Suppressor macrophage treated with lipopolysaccharide for 1 hour (primary cell): ENCODE results near the gene CD4.

Experiments used
- DNase-seq, 3 donors: peaks; one replicate each; pipeline ENCODE4 v3.0.0-alpha.2; 2020 to 2022

Gene CD4

GRCh38 chr12:6765634-6766581 is 23.4 kb upstream of the CD4 start, which contains the start of gene PTMS:
TSS of gene PTMS (plus strand) at chr12:6766363. CDS start at chr12:6766706, 343 bp downstream.
- peak; percentile 60 to 88 (median 76) for DNase-seq

GRCh38 chr12:6766651-6767349 is 22.5 kb upstream of the CD4 start:
- DNase-seq, result peak; percentile 73 to 92 (median 84)

GRCh38 chr12:6767353-6768319 is 21.7 kb upstream of the CD4 start:
- no peak for DNase-seq

GRCh38 chr12:6768437-6768914 is 20.9 kb upstream of the CD4 start:
- DNase-seq, result no peak

GRCh38 chr12:6768990-6769389 is 20.3 kb upstream of the CD4 start:
- no peak for DNase-seq

- no peak for DNase-seq
These were observed 19.7 kb upstream of the CD4 start for GRCh38 chr12:6769666-6770065.

GRCh38 chr12:6770094-6770493 is 19.2 kb upstream of the CD4 start:
- DNase-seq, result no peak

- DNase-seq, result no peak
These were observed 18.7 kb upstream of the CD4 start for GRCh38 chr12:6770600-6770999.

GRCh38 chr12:6771091-6771495 is 18.2 kb upstream of the CD4 start:
- DNase-seq, result peak; percentile 78 to 80 (median 78)

GRCh38 chr12:6771509-6772330 is 17.6 kb upstream of the CD4 start:
- no peak for DNase-seq

GRCh38 chr12:6772331-6772695 is 17.0 kb upstream of the CD4 start, which contains the start of gene LAG3:
TSS of gene LAG3 (plus strand) at chr12:6772520. CDS start at chr12:6772853, 333 bp downstream.
- DNase-seq, result peak in 2 of 3 donors; percentile 45 to 69

GRCh38 chr12:6772726-6773589 is 16.4 kb upstream of the CD4 start:
- DNase-seq, result no peak

- DNase-seq, result peak in 1 of 3 donors; percentile 38
These were observed 15.6 kb upstream of the CD4 start for GRCh38 chr12:6773590-6774351.

GRCh38 chr12:6774499-6775062 is 14.7 kb upstream of the CD4 start:
- DNase-seq, result no peak

GRCh38 chr12:6775185-6776174 is 13.8 kb upstream of the CD4 start:
- DNase-seq, result no peak

- no peak for DNase-seq
These were observed 11.9 kb upstream of the CD4 start for GRCh38 chr12:6777386-6777785.

- DNase-seq, result no peak
These were observed 11.1 kb upstream of the CD4 start for GRCh38 chr12:6778217-6778573.
